HepG2 (cell line): Measurements from ENCODE around the gene CACNA1I. TPM values are rescaled to one million over a fixed set of nuclear protein-coding genes. Genes with fewer than 3 reads are reported as not detected.

Experiments
- ATAC-seq: fragments of 200-7000 bp; cut with Tn5 transposase; 3 replicates; pipeline ENCODE4 v1.9.1; 2020; ENCODE audit warnings: mild to moderate bottlenecking, moderate library complexity
- BruUV-seq: library from RNA; stranded (reverse); fragments of 400-500 nt; replicated peaks from 2 replicates; lab custom pipeline; 2021; lab: Mats Ljungman, UMichigan
- CTCF ChIA-PET: fragments of 300-600 bp; formaldehyde crosslinking; extraction: SDS; loops from one replicate; lab custom pipeline; 2021; ENCODE audit warnings: low total read pairs, inconsistent platforms, low intra/inter-chr PET ratio; lab: Yijun Ruan, JAX
- POLR2A ChIA-PET: fragments of 350-600 bp; sonication (Branson Sonifier 250); formaldehyde crosslinking; loops from one replicate; lab custom pipeline; 2020; ENCODE audit warnings: antibody characterized with exemption, inconsistent platforms; lab: Yijun Ruan, JAX
- DNase-seq: peaks from one replicate; pipeline ENCODE4 v3.0.0-alpha.2; 2015; ENCODE audit warnings: low spot score
- FAIRE-seq: peaks from 3 replicates; lab custom pipeline; 2011; peaks lifted over from hg19 to GRCh38; lab: Jason Lieb, UNC
- H2AFZ ChIP-seq: one replicate; pipeline ENCODE4 v1.6.1; 2011; ENCODE audit warnings: low read length, inconsistent platforms
- H3K27ac ChIP-seq: fragments of 300-600 bp; 3 replicates; pipeline ENCODE4 v1.8.0; 2011; ENCODE audit warnings: mixed run types, mild to moderate bottlenecking, mixed read lengths, low read length, inconsistent platforms; ENCODE audit not compliant: insufficient read depth; ENCODE audit errors: extremely low read length
- H3K27me3 ChIP-seq, 2 experiments: fragments of 200-600 bp in 1 of 2; 2 replicates in 1 of 2; 3 replicates in 1 of 2; pipeline versions ENCODE4 v1.6.0 to v1.8.0; 2011; ENCODE audit warnings: low read length in 2 of 2, mild to moderate bottlenecking in 2 of 2, moderate library complexity in 2 of 2, inconsistent platforms in 1 of 2; ENCODE audit not compliant: insufficient read depth in 2 of 2, control insufficient read depth in 1 of 2
- H3K36me3 ChIP-seq, 2 experiments: fragments of 200-600 bp in 1 of 2; replicated peaks in 1 of 2; 2 replicates in 1 of 2; 3 replicates in 1 of 2; pipeline versions ENCODE4 v1.5.1 to v1.8.0; 2011; ENCODE audit warnings: low read length in 2 of 2, inconsistent platforms in 1 of 2; ENCODE audit not compliant: insufficient read depth in 2 of 2, control insufficient read depth in 1 of 2
- H3K4me1 ChIP-seq: 2 replicates; pipeline ENCODE4 v1.5.1; 2012; ENCODE audit warnings: low read length, inconsistent platforms; ENCODE audit not compliant: insufficient read depth
- H3K4me2 ChIP-seq: 2 replicates; pipeline ENCODE4 v1.6.0; 2011; ENCODE audit warnings: low read depth, low read length, inconsistent platforms
- H3K4me3 ChIP-seq, 3 experiments: fragments of 200-600 bp in 1 of 3; sonication (generic), shearing (Covaris generic) in 1 of 3; replicated peaks in 1 of 3; 2 replicates each; pipeline ENCODE4 v1.5.1; 2011 to 2016; ENCODE audit warnings: low read length in 3 of 3, inconsistent platforms in 2 of 3, low read depth in 2 of 3, mild to moderate bottlenecking in 2 of 3, control low read depth in 1 of 3, mixed read lengths in 1 of 3; ENCODE audit not compliant: insufficient read depth in 1 of 3
- H3K79me2 ChIP-seq: one replicate; pipeline ENCODE4 v1.6.1; 2011; ENCODE audit warnings: low read length, inconsistent platforms; ENCODE audit not compliant: insufficient read depth
- H3K9ac ChIP-seq: 2 replicates; pipeline ENCODE4 v1.6.0; 2011; ENCODE audit warnings: mild to moderate bottlenecking, low read depth, low read length, inconsistent platforms; ENCODE audit not compliant: insufficient read depth
- H3K9me3 ChIP-seq: 2 replicates; pipeline ENCODE4 v1.5.1; 2012; ENCODE audit warnings: mild to moderate bottlenecking, low read length
- H4K20me1 ChIP-seq: 2 replicates; pipeline ENCODE4 v1.6.0; 2011; ENCODE audit warnings: inconsistent platforms, mild to moderate bottlenecking, low read length, moderate library complexity; ENCODE audit not compliant: insufficient read depth
- LBX2 ChIP-seq: sonication (generic); formaldehyde crosslinking; IDR thresholded peaks from 2 replicates; pipeline ENCODE4 v1.5.0; 2020; ENCODE audit warnings: missing genetic modification reagents, mild to moderate bottlenecking, borderline replicate concordance
- NCOR1 ChIP-seq: fragments of 200-600 bp; sonication (generic); IDR thresholded peaks from 2 replicates; pipeline ENCODE4 v1.7.0; 2017; ENCODE audit warnings: antibody characterized with exemption, low read length, borderline replicate concordance
- NPAS2 ChIP-seq: sonication (generic); formaldehyde crosslinking; IDR thresholded peaks from 2 replicates; pipeline ENCODE4 v1.8.0; 2022; ENCODE audit warnings: mild to moderate bottlenecking, missing genetic modification reagents, borderline replicate concordance
- NRL ChIP-seq: sonication (generic); formaldehyde crosslinking; IDR thresholded peaks from 2 replicates; pipeline ENCODE4 v1.5.0; 2020; ENCODE audit warnings: missing genetic modification reagents, mild to moderate bottlenecking, moderate library complexity, borderline replicate concordance
- REPIN1 ChIP-seq: sonication (generic); formaldehyde crosslinking; IDR thresholded peaks from 2 replicates; pipeline ENCODE4 v1.8.0; 2022; ENCODE audit warnings: missing genetic modification reagents, low read depth, mild to moderate bottlenecking, borderline replicate concordance
- RFX3 ChIP-seq: IDR thresholded peaks from 2 replicates; pipeline ENCODE4 v1.6.1; 2016; ENCODE audit warnings: missing biosample characterization, missing genetic modification reagents
- ZBTB1 ChIP-seq: sonication (generic); formaldehyde crosslinking; IDR thresholded peaks from 2 replicates; pipeline ENCODE4 v1.4.0; 2020; ENCODE audit warnings: missing genetic modification reagents, borderline replicate concordance
- ZEB1 ChIP-seq: IDR thresholded peaks from 2 replicates; pipeline ENCODE4 v1.6.1; 2012; ENCODE audit warnings: mild to moderate bottlenecking, low read depth, inconsistent platforms; ENCODE audit not compliant: insufficient replicate concordance
- ZNF225 ChIP-seq: sonication (generic); formaldehyde crosslinking; IDR thresholded peaks from 2 replicates; pipeline ENCODE4 v1.4.0; 2020; ENCODE audit warnings: mild to moderate bottlenecking, missing genetic modification reagents
- ZNF264 ChIP-seq: sonication (generic); formaldehyde crosslinking; IDR thresholded peaks from 2 replicates; pipeline ENCODE4 v1.4.0; 2020; ENCODE audit warnings: missing genetic modification reagents
- ZNF3 ChIP-seq: IDR thresholded peaks from 2 replicates; pipeline ENCODE4 v1.7.0; 2017; ENCODE audit warnings: inconsistent platforms
- ZNF451 ChIP-seq: sonication (generic); formaldehyde crosslinking; IDR thresholded peaks from 2 replicates; pipeline ENCODE4 v1.5.0; 2020; ENCODE audit warnings: mild to moderate bottlenecking, missing genetic modification reagents
- ZNF549 ChIP-seq: sonication (generic); formaldehyde crosslinking; IDR thresholded peaks from 2 replicates; pipeline ENCODE4 v1.5.0; 2020; ENCODE audit warnings: missing genetic modification reagents
- ZNF766 ChIP-seq: sonication (generic); formaldehyde crosslinking; IDR thresholded peaks from 2 replicates; pipeline ENCODE4 v1.5.0; 2020; ENCODE audit warnings: missing genetic modification reagents, borderline replicate concordance
- ZSCAN21 ChIP-seq: sonication (generic); formaldehyde crosslinking; IDR thresholded peaks from 2 replicates; pipeline ENCODE4 v1.8.0; 2022; ENCODE audit warnings: mild to moderate bottlenecking, missing genetic modification reagents, moderate library complexity, borderline replicate concordance
- ZZZ3 ChIP-seq: sonication (generic); formaldehyde crosslinking; IDR thresholded peaks from 2 replicates; pipeline ENCODE4 v1.4.0; 2020; ENCODE audit warnings: missing genetic modification reagents, mild to moderate bottlenecking, borderline replicate concordance
- WGBS: methylation state at CpG from one replicate; pipeline ENCODE4 v1.1.6; 2017; ENCODE audit warnings: low lambda C conversion rate; 5-methylcytosine and 5-hydroxymethylcytosine counted together
- in situ Hi-C: cut with HindIII; loops from 2 replicates; pipeline ENCODE4 v1.10.0; 2017; ENCODE audit warnings: low pct_unique_long_range_greater_than_20kb; ENCODE audit not compliant: extremely low pct_ligation_motif_present
- intact Hi-C: fragments of 100-400 bp; cut with micrococcal nuclease; formaldehyde crosslinking; loops from one replicate; pipeline ENCODE4 v1.10.0; 2022; ENCODE audit not compliant: unreplicated experiment
- polyA plus RNA-seq, 8 experiments: library from polyadenylated mRNA; depleted of rRNA in 3 of 8; stranded (reverse) in 7 of 8; unstranded in 1 of 8; fragments of >200 nt; fragmentation: Illumina TruSeq in 4 of 8; extraction: Trizol in 4 of 8; gene quantifications; 2 replicates each; pipeline versions ENCODE4 v1.2.1 to v1.2.3, GENCODE V29; 2011 to 2016; ENCODE audit warnings: low read depth in 4 of 8, missing spikeins in 1 of 8, mixed read lengths in 1 of 8; ENCODE audit not compliant: insufficient read depth in 1 of 8
- total RNA-seq, 5 experiments: library from RNA; depleted of rRNA; stranded (reverse); fragments of >200 nt; fragmentation: Illumina TruSeq; extraction: Trizol; gene quantifications; 2 replicates each; pipeline ENCODE4 v1.2.3, GENCODE V29; 2016; ENCODE audit warnings: low read depth in 1 of 5
- TF ChIP-seq, protein P1 (sequence below): IDR thresholded peaks from 2 replicates; pipeline ENCODE4 v1.6.1; 2012; ENCODE audit warnings: inconsistent platforms

Gene CACNA1I
- total and polyA plus RNA-seq, 2 of the 13 experiments (the other 11 are each of a cell fraction or from before 2014, with no cell fraction given): not detected

DNA sequence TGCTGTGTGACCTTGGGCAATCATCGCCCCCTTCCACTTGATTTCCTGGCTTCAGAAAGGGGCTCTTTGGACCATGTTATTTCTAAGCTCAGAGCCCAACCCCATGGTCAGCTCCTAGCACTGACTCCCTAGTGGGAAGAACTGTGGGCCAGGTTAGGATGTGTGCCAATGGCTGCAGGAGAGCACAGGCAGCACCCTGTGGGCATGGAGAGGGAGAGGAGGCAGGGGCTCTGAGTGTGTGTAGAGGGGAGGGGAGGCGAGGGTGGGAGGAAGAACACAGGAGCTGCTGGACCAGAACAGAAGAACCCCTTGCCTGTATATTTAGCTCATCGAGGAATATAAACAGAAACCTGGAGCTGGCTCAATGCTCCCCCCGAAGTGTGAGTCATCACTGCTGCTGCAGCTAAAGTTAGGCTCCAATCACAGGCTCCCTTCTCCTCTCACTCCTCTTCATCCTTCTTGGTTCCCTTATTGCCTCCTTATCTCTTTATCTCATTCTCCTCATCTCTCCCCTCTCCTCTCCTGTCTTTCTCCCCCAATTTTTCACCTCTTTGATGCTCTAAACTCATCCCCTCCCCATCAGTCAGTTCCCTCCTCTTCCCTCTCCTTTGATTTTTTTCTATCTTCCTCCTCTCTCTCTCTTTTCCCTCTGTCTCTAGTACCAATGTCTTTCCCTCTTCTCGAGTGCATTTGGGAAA, 23.5 kb upstream of the CACNA1I start:
- no peak overlapping the region for H3K27ac ChIP-seq
- TF ChIP-seq ZNF225 (CRISPR knock-in tag) (no peak), NRL (CRISPR knock-in tag) (no peak), ZSCAN21 (CRISPR knock-in tag) (no peak), LBX2 (CRISPR knock-in tag) (no peak), ZBTB1 (CRISPR knock-in tag) (no peak), REPIN1 (CRISPR knock-in tag) (no peak), ZNF3 (no peak), NPAS2 (CRISPR knock-in tag) (no peak), RFX3 (CRISPR knock-in tag) (no peak), ZNF549 (CRISPR knock-in tag) (no peak), NCOR1 (no peak), ZNF451 (CRISPR knock-in tag) (no peak), ZNF766 (CRISPR knock-in tag) (no peak), ZZZ3 (CRISPR knock-in tag) (no peak), ZEB1 (no peak), ZNF264 (CRISPR knock-in tag) (no peak)
- TF ChIP-seq, protein P1, sequence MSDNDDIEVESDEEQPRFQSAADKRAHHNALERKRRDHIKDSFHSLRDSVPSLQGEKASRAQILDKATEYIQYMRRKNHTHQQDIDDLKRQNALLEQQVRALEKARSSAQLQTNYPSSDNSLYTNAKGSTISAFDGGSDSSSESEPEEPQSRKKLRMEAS: no peak
- TF ChIP-seq, all 625 proteins: peak for 0
- H3K27me3 ChIP-seq: peaks cover 0 to 13% of the 10 kb centered on the region in 2 experiments; a peak in 3 of 5 replicates
- 0 out of 2 replicates have a peak, but pooled peaks cover 13% of the 10 kb centered on the region for H4K20me1 ChIP-seq
- no peaks in the 10 kb centered on the region for H3K9me3 ChIP-seq
- H3K4me1 ChIP-seq: no peaks in the 10 kb centered on the region
- no peak for ATAC-seq
- BruUV-seq: no TSS peak
- intact Hi-C loops (no loop called here), in situ Hi-C loops (no loop called here)
- no peak for FAIRE-seq
- CTCF ChIA-PET: no interaction called here
- no peak overlapping the region for H2AFZ ChIP-seq
- H3K9ac ChIP-seq: no peak overlapping the region
- 0% methylated on average over 5 of the region's 5 CpGs for WGBS
- H3K79me2 ChIP-seq: no peaks in the 10 kb centered on the region
- no peaks in the 10 kb centered on the region for H3K36me3 ChIP-seq
- no peak overlapping the region for H3K4me2 ChIP-seq
- no peak overlapping the region for H3K4me3 ChIP-seq
- POLR2A ChIA-PET: no interaction called here
- no peak for DNase-seq
